ENCODE results near the gene HERPUD1.

DNA sequence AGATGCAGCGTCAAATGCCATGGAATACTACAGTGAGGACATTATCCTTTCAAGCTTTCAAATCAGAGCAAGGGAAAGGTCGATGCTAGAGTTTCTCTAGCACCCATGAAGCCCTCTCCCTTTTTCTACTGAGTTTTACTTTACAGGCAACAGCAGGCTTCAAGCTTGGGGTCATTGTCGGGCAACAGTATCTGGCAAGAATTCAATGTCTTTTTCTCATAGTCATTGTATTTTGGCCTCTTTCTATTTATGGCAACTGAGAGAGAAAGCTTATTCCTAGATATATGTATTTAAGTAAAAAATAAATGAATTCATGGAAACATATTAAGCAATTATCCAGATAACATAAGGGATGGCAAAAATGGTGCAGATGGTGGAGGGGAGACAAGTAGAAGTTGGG lies 29.4 kb downstream of the HERPUD1 start:
- TF ChIP-seq EZH2phosphoT487 (conservative IDR thresholded peaks at IDR 0.05; ENCODE audit: low read length) = no peak
- TF ChIP-seq, protein P1, sequence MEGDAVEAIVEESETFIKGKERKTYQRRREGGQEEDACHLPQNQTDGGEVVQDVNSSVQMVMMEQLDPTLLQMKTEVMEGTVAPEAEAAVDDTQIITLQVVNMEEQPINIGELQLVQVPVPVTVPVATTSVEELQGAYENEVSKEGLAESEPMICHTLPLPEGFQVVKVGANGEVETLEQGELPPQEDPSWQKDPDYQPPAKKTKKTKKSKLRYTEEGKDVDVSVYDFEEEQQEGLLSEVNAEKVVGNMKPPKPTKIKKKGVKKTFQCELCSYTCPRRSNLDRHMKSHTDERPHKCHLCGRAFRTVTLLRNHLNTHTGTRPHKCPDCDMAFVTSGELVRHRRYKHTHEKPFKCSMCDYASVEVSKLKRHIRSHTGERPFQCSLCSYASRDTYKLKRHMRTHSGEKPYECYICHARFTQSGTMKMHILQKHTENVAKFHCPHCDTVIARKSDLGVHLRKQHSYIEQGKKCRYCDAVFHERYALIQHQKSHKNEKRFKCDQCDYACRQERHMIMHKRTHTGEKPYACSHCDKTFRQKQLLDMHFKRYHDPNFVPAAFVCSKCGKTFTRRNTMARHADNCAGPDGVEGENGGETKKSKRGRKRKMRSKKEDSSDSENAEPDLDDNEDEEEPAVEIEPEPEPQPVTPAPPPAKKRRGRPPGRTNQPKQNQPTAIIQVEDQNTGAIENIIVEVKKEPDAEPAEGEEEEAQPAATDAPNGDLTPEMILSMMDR (IDR thresholded peaks at IDR 0.05; ENCODE audit: insufficient read depth, low read length, poor library complexity, severe bottlenecking) = no peak
